ENCODE measurements around the gene PRRT3. TPM values are rescaled to one million over a fixed set of nuclear protein-coding genes. Genes with fewer than 3 reads are reported as not detected.

Gene PRRT3
- total and polyA plus RNA-seq, 2 of the 13 experiments (the other 11 are each of a cell fraction or from before 2014, with no cell fraction given): 0.22 to 0.44 TPM

DNA sequence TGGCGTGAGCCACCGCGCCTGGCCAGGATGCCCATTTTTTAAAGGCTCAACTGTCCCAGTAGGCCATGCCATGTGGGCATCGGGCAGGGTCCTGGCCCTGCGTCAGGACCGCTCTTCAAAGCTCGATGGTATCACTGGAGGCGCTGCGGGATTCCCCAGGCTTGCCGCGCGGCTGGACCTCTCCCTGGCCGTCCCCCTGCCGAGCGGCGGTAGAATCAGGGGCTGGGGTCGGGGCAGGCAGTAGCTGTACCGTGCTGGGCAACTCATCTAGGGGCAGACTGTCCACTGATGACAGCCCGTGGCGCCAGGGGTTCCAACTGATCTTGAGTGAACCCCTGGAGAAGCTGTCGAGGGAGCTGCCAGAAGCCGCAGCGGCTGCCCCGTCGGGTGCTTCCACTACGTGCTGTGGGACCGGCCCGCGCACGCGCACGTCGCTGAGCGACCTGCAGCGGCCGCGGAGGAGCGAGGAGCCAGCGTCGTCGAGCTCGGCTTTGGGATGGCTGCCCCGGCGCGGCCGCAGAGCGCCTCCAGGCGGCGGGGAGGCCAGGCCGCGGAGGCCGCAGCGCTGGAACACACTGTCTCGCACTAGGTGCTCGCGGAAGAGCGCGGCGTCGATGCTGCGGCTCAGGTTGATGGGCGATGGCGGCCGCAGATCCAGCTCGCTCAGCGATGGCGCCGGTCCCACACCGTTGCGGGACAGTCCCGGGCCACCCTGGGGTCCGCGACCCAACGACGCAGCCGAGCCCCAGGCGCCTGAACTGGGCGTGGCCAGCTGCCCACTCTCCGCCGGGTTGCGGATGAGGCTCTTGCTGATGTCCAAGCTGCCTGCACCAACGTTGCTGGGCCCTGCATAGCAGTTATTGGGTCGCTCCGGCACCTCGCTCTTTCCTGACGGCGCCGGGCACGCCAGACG, 5.8 kb downstream of the PRRT3 start (continued):
- TF ChIP-seq SNAPC4 (CRISPR knock-in tag; IDR thresholded peaks at IDR 0.05) (no peak; the same call in 1 of the 2 replicates), RBFOX2 (IDR thresholded peaks at IDR 0.05; ENCODE audit: low read depth, low read length) (peak; percentile 81), BRD4 (CRISPR knock-in tag; IDR thresholded peaks at IDR 0.05) (peak; percentile 26; the same call in 1 of the 2 replicates), NFYB (CRISPR knock-in tag; IDR thresholded peaks at IDR 0.05) (peak; percentile 18; the same call in 1 of the 2 replicates), ZMAT5 (CRISPR knock-in tag; IDR thresholded peaks at IDR 0.05; ENCODE audit: borderline replicate concordance, low read depth) (0 out of 2 replicates have a peak, but pooled peaks have one; percentile 90), CENPBD1 (CRISPR knock-in tag; IDR thresholded peaks at IDR 0.05; ENCODE audit: borderline replicate concordance, low read depth) (no peak), ZNF782 (CRISPR knock-in tag; IDR thresholded peaks at IDR 0.05; ENCODE audit: borderline replicate concordance) (peak; percentile 22; the same call in 1 of the 2 replicates), ZNF296 (CRISPR knock-in tag; conservative IDR thresholded peaks at IDR 0.05) (no peak), ZFP62 (CRISPR knock-in tag; IDR thresholded peaks at IDR 0.05) (no peak), ISX (CRISPR knock-in tag; conservative IDR thresholded peaks at IDR 0.05) (no peak), NFIB (CRISPR knock-in tag; IDR thresholded peaks at IDR 0.05; ENCODE audit: borderline replicate concordance) (no peak), ARID4A (CRISPR knock-in tag; IDR thresholded peaks at IDR 0.05; ENCODE audit: borderline replicate concordance) (peak; percentile 68; the same call in 1 of the 2 replicates), ZNF780A (CRISPR knock-in tag; IDR thresholded peaks at IDR 0.05) (0 out of 2 replicates have a peak, but pooled peaks have one; percentile 37), ZNF776 (CRISPR knock-in tag; IDR thresholded peaks at IDR 0.05) (peak; percentile 99)
- TF ChIP-seq, protein P1, sequence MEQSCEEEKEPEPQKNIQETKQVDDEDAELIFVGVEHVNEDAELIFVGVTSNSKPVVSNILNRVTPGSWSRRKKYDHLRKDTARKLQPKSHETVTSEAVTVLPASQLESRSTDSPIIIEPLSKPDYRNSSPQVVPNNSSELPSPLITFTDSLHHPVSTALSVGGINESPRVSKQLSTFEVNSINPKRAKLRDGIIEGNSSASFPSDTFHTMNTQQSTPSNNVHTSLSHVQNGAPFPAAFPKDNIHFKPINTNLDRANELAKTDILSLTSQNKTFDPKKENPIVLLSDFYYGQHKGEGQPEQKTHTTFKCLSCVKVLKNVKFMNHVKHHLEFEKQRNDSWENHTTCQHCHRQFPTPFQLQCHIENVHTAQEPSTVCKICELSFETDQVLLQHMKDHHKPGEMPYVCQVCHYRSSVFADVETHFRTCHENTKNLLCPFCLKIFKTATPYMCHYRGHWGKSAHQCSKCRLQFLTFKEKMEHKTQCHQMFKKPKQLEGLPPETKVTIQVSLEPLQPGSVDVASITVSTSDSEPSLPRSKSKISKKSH (CRISPR knock-in tag; IDR thresholded peaks at IDR 0.05; ENCODE audit: borderline replicate concordance): peak; percentile 11

Measured in HepG2 (cell line).